H9 (cell line): Measurements from ENCODE around the gene HIPK2. TPM values are rescaled to one million over a fixed set of nuclear protein-coding genes. Genes with fewer than 3 reads are reported as not detected.

ENCODE experiments used
- DNase-seq: peaks from one replicate; pipeline ENCODE4 v3.0.0-alpha.2; 2017
- H2AFZ ChIP-seq: one replicate; pipeline ENCODE4 v1.6.1; 2013; ENCODE audit warnings: mild to moderate bottlenecking, low read length, control low read depth, moderate library complexity
- H2AK5ac ChIP-seq: 2 replicates; pipeline ENCODE4 v1.6.1; 2013; ENCODE audit warnings: low read length, control low read depth, mixed read lengths; ENCODE audit not compliant: insufficient read length
- H2BK120ac ChIP-seq: one replicate; pipeline ENCODE4 v1.6.1; 2013; ENCODE audit warnings: low read depth, mild to moderate bottlenecking, low read length, control low read depth, inconsistent platforms; ENCODE audit not compliant: poor library complexity, severe bottlenecking
- H2BK12ac ChIP-seq: 2 replicates; pipeline ENCODE4 v1.6.1; 2013; ENCODE audit warnings: low read length, control low read depth, mixed read lengths, low read depth; ENCODE audit not compliant: insufficient read length
- H2BK15ac ChIP-seq: 2 replicates; pipeline ENCODE4 v1.6.1; 2013; ENCODE audit warnings: low read depth, low read length, control low read depth
- H2BK20ac ChIP-seq: one replicate; pipeline ENCODE4 v1.6.1; 2013; ENCODE audit warnings: low read depth, mild to moderate bottlenecking, low read length, control low read depth, inconsistent platforms; ENCODE audit not compliant: poor library complexity, severe bottlenecking
- H2BK5ac ChIP-seq: 2 replicates; pipeline ENCODE4 v1.6.1; 2013; ENCODE audit warnings: low read length, control low read depth, mixed read lengths; ENCODE audit not compliant: insufficient read length
- H3K14ac ChIP-seq: 2 replicates; pipeline ENCODE4 v1.6.1; 2013; ENCODE audit warnings: low read length, control low read depth; ENCODE audit not compliant: insufficient read depth
- H3K18ac ChIP-seq: 2 replicates; pipeline ENCODE4 v1.6.1; 2013; ENCODE audit warnings: low read depth, mild to moderate bottlenecking, mixed read lengths, low read length, control low read depth; ENCODE audit not compliant: insufficient read length
- H3K23ac ChIP-seq: 2 replicates; pipeline ENCODE4 v1.6.1; 2013; ENCODE audit warnings: low read length, control low read depth, mixed read lengths, low read depth; ENCODE audit not compliant: insufficient read length
- H3K23me2 ChIP-seq: 2 replicates; pipeline ENCODE4 v1.6.1; 2013; ENCODE audit warnings: low read depth, mild to moderate bottlenecking, mixed read lengths, low read length, control low read depth; ENCODE audit not compliant: insufficient read length, poor library complexity, severe bottlenecking
- H3K27ac ChIP-seq: 2 replicates; pipeline ENCODE4 v1.5.1; 2013; ENCODE audit warnings: low read length, control low read depth, mixed read lengths, low read depth; ENCODE audit not compliant: insufficient read length
- H3K27me3 ChIP-seq: 2 replicates; pipeline ENCODE4 v1.6.1; 2013; ENCODE audit warnings: low read length, control low read depth, inconsistent platforms; ENCODE audit not compliant: insufficient read depth
- H3K4ac ChIP-seq: 2 replicates; pipeline ENCODE4 v1.6.1; 2013; ENCODE audit warnings: low read depth, mild to moderate bottlenecking, control low read depth, inconsistent platforms, low read length, moderate library complexity
- H3K4me1 ChIP-seq: 2 replicates; pipeline ENCODE4 v1.6.1; 2013; ENCODE audit warnings: low read length, control low read depth, inconsistent platforms; ENCODE audit not compliant: insufficient read depth
- H3K4me2 ChIP-seq: 2 replicates; pipeline ENCODE4 v1.6.1; 2013; ENCODE audit warnings: low read length, control low read depth, mixed read lengths; ENCODE audit not compliant: insufficient read length, insufficient read depth
- H3K56ac ChIP-seq: 2 replicates; pipeline ENCODE4 v1.6.1; 2013; ENCODE audit warnings: low read depth, mild to moderate bottlenecking, mixed read lengths, low read length, control low read depth; ENCODE audit not compliant: insufficient read length
- H3K79me1 ChIP-seq: 2 replicates; pipeline ENCODE4 v1.6.1; 2013; ENCODE audit warnings: low read depth, mild to moderate bottlenecking, moderate library complexity, low read length, control low read depth, inconsistent platforms; ENCODE audit not compliant: insufficient read depth, poor library complexity, severe bottlenecking
- H3K79me2 ChIP-seq: 2 replicates; pipeline ENCODE4 v1.6.1; 2013; ENCODE audit warnings: low read length, control low read depth, inconsistent platforms; ENCODE audit not compliant: insufficient read depth
- H3K9ac ChIP-seq: 2 replicates; pipeline ENCODE4 v1.6.1; 2013; ENCODE audit warnings: low read length, control low read depth, mixed read lengths; ENCODE audit not compliant: insufficient read length; ENCODE audit errors: extremely low read depth
- H3K9me3 ChIP-seq: one replicate; pipeline ENCODE4 v1.6.1; 2013; ENCODE audit warnings: low read depth, low read length, inconsistent platforms; ENCODE audit not compliant: control insufficient read depth
- H3T11ph ChIP-seq: one replicate; pipeline ENCODE4 v1.6.1; 2013; ENCODE audit warnings: mild to moderate bottlenecking, low read length, control low read depth, inconsistent platforms
- H4K20me1 ChIP-seq: one replicate; pipeline ENCODE4 v1.6.1; 2013; ENCODE audit not compliant: control insufficient read depth, insufficient read length, insufficient read depth
- H4K5ac ChIP-seq: 2 replicates; pipeline ENCODE4 v1.6.1; 2013; ENCODE audit warnings: low read depth, mild to moderate bottlenecking, mixed read lengths, low read length, control low read depth; ENCODE audit not compliant: insufficient read length
- H4K8ac ChIP-seq: replicated peaks from 2 replicates; pipeline ENCODE4 v1.6.1; 2013; ENCODE audit warnings: low read length, control low read depth, mixed read lengths, low read depth; ENCODE audit not compliant: insufficient read length
- H4K91ac ChIP-seq: 2 replicates; pipeline ENCODE4 v1.6.1; 2013; ENCODE audit warnings: low read depth, mild to moderate bottlenecking, moderate library complexity, mixed read lengths, low read length, control low read depth; ENCODE audit not compliant: insufficient read length
- H3K27ac Mint-ChIP-seq, 3 experiments: 2 replicates in 2 of 3; 3 replicates in 1 of 3; pipeline ENCODE4 v1.8.0; 2020 to 2021; ENCODE audit warnings: mixed read lengths in 3 of 3, mild to moderate bottlenecking in 1 of 3, moderate library complexity in 1 of 3
- H3K27me3 Mint-ChIP-seq: 2 replicates; pipeline ENCODE4 v1.8.0; 2021; ENCODE audit warnings: low read depth, mild to moderate bottlenecking, moderate library complexity, mixed read lengths
- H3K36me3 Mint-ChIP-seq, 3 experiments: 2 replicates in 2 of 3; 3 replicates in 1 of 3; pipeline ENCODE4 v1.8.0; 2020 to 2021; ENCODE audit warnings: low read depth in 3 of 3, mixed read lengths in 3 of 3; ENCODE audit not compliant: insufficient read depth in 1 of 3
- H3K4me1 Mint-ChIP-seq, 2 experiments: 2 replicates each; pipeline ENCODE4 v1.8.0; 2020; ENCODE audit warnings: mixed read lengths in 2 of 2
- H3K4me3 Mint-ChIP-seq, 2 experiments: 2 replicates in 1 of 2; 3 replicates in 1 of 2; pipeline ENCODE4 v1.8.0; 2020 to 2021; ENCODE audit warnings: mild to moderate bottlenecking in 2 of 2, mixed read lengths in 2 of 2, moderate library complexity in 1 of 2
- H3K9me3 Mint-ChIP-seq, 2 experiments: 2 replicates in 1 of 2; 3 replicates in 1 of 2; pipeline ENCODE4 v1.8.0; 2020; ENCODE audit warnings: mild to moderate bottlenecking in 2 of 2, mixed read lengths in 2 of 2, moderate library complexity in 1 of 2
- WGBS: extraction: QIAGEN DNeasy Blood & Tissue Kit; methylation state at CpG from one replicate; pipeline ENCODE4 v1.1.7; 2013; ENCODE audit warnings: missing lambda C conversion rate, low lambda C conversion rate, mixed read lengths; ENCODE audit not compliant: insufficient read length; ENCODE audit errors: extremely low coverage; 5-methylcytosine and 5-hydroxymethylcytosine counted together
- total RNA-seq: library from RNA; stranded (reverse); gene quantifications from 2 replicates; pipeline ENCODE4 v1.2.1, GENCODE V29; 2021
- TF ChIP-seq, protein P1 (sequence below): fragments of 200-600 bp; sonication (generic); conservative IDR thresholded peaks from 3 replicates; pipeline ENCODE4 v1.8.0; 2021; ENCODE audit warnings: antibody characterized with exemption, mild to moderate bottlenecking

Gene HIPK2
- total RNA-seq, 1 experiment from 2014 or later, result 21.9 TPM

DNA sequence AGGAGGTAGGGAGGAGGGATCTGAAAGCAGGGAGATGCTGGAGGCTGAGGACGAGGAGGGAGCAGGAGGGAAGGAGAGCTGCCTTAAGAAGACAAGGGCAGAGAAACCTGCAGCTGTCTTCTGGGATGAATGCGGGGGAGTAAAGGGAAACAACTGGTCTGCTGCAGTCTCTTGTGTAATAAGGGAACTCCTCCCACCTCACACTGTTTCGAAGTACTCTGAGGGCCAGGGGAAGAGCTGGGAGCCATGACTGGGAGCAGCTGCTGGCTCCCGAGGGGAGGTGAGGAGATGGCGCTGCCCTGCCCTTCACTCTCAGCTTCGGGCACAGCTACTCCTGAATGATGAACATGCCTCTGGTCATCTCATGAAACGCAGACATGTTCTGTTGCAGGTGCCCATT, 189.2 kb downstream of the HIPK2 start:
- H4K20me1 ChIP-seq, result no peaks in the 10 kb centered on the region
- no peak overlapping the region for H3K14ac ChIP-seq
- no peak overlapping the region for H2BK120ac ChIP-seq
- no peak overlapping the region for H3K4me3 Mint-ChIP-seq
- H3K27me3 ChIP-seq, result no peaks in the 10 kb centered on the region
- H3K4ac ChIP-seq, result no peak overlapping the region
- H2AK5ac ChIP-seq, result no peak overlapping the region
- peaks cover 3 to 10% of the 10 kb centered on the region in 2 experiments for H3K4me1 Mint-ChIP-seq
- no peak overlapping the region for H4K91ac ChIP-seq
- no peaks in the 10 kb centered on the region for H3K79me2 ChIP-seq
- H3T11ph ChIP-seq, result no peak overlapping the region
- no peak overlapping the region for H2BK5ac ChIP-seq
- no peak overlapping the region for H4K8ac ChIP-seq
- H3K27me3 Mint-ChIP-seq, result no peaks in the 10 kb centered on the region
- no peak overlapping the region for H3K4me2 ChIP-seq
- DNase-seq, result no peak
- H3K56ac ChIP-seq, result no peak overlapping the region
- no peak overlapping the region for H2BK12ac ChIP-seq
- no CpG with 5 or more reads among the region's 7 CpGs for WGBS
- H3K18ac ChIP-seq, result no peak overlapping the region
- H3K36me3 Mint-ChIP-seq, result peaks cover 0 to 10% (median 6%) of the 10 kb centered on the region in 3 experiments; a peak in 5 of 7 replicates
- no peak overlapping the region for H2BK15ac ChIP-seq
- no peak overlapping the region for H2BK20ac ChIP-seq
- H4K5ac ChIP-seq, result no peak overlapping the region
- H3K23me2 ChIP-seq, result no peaks in the 10 kb centered on the region
- H3K9me3 ChIP-seq, result no peaks in the 10 kb centered on the region
- peak overlapping the region in 2 of 3 experiments; percentile 32 to 75; a peak in 3 of 7 replicates for H3K27ac Mint-ChIP-seq
- H3K27ac ChIP-seq, result no peak overlapping the region
- no peaks in the 10 kb centered on the region for H3K4me1 ChIP-seq
- no peaks in the 10 kb centered on the region for H3K79me1 ChIP-seq
- no peak overlapping the region for H3K9ac ChIP-seq
- no peak overlapping the region for H3K23ac ChIP-seq
- H2AFZ ChIP-seq, result no peak overlapping the region
- H3K9me3 Mint-ChIP-seq, result no peaks in the 10 kb centered on the region
- TF ChIP-seq, protein P1, sequence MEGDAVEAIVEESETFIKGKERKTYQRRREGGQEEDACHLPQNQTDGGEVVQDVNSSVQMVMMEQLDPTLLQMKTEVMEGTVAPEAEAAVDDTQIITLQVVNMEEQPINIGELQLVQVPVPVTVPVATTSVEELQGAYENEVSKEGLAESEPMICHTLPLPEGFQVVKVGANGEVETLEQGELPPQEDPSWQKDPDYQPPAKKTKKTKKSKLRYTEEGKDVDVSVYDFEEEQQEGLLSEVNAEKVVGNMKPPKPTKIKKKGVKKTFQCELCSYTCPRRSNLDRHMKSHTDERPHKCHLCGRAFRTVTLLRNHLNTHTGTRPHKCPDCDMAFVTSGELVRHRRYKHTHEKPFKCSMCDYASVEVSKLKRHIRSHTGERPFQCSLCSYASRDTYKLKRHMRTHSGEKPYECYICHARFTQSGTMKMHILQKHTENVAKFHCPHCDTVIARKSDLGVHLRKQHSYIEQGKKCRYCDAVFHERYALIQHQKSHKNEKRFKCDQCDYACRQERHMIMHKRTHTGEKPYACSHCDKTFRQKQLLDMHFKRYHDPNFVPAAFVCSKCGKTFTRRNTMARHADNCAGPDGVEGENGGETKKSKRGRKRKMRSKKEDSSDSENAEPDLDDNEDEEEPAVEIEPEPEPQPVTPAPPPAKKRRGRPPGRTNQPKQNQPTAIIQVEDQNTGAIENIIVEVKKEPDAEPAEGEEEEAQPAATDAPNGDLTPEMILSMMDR, result no peak
